GM19035 (cell line): ENCODE results near the gene ADRB2.

Experiments used
- ATAC-seq: cut with Tn5 transposase; IDR thresholded peaks from one replicate; pipeline ENCODE4 v1.9.1; 2021; ENCODE audit not compliant: unreplicated experiment

Gene ADRB2

DNA sequence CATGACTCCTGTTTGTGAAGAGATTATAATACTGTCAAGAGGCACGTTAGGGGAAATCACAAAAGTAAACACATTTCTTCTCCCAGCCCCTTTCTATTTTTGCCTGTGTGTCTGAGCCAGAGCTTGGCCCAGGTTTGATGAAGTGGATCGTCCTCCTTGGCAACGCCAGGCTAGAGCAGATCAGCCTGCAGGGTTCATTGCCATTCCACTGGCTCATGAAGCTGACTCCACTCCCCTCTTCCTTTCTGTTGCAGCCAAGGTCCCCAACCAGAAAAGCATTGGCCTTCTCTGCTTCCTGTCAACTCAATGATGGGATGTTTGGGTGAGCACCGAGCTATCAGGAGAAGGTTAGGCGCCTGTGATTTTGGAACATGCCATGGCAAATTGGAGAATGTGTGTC lies 3.3 kb downstream of the ADRB2 start:
- ATAC-seq = no peak

DNA sequence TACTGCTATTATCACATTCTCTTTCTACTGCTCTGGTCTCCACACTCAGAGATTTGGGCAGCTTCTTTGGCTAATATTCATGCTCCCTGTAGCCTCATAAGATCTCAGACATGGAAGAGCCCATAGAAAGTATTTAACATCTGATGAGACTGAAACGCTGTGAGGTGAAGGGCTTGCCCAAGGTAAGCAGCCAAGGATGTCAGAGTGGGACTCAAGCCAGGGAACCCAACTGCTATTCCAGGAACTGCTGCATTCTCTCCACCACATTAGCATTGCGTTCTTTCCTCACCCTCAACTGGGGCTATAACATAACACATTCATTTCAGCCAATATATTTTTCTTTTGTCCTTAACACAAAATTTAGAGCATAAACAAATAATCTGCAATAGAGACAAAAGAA lies 3.8 kb downstream of the ADRB2 start:
- ATAC-seq = no peak

- peak; percentile 83 for ATAC-seq
Measured at GRCh38 chr5:148831590-148832565, 5.5 kb downstream of the ADRB2 start.

DNA sequence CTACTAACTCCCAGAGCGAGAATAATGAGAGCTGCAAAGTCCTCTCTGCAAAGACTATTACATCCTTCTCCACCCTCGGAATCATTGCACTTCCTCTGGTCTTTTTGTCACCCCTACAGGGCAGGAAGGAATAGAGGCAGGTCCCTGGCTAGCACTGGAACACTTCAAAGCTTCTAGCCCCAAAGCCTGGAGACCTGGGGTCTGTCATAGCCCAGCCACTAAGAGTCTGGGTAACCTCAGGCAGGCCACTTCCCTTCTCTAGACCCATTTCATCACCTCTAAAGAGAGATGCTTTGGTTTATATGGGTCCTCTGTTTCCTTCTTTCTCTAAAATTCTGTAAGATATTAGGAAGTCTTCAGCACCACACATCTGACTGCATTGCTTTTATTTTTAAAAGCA lies 6.7 kb downstream of the ADRB2 start:
- ATAC-seq = no peak

DNA sequence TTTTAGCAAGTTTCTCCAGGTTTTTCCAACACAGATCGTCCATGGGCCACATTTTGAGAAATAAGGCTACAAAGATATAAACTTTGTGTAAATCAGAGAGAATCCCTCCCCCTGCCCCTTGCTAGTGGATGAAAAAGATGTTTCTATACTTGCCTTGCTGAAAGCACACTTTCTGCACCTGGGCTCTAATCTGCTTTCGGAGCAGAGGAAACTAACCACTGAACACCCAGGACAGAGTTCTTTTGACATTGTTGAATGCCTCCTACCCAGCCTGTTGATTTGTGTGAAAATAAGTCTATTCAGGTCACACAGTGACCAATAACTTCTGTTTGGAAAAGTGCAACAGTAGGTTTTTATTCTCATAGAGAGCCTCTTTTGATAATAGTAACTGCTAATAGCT lies 7.5 kb downstream of the ADRB2 start:
- ATAC-seq = no peak

- no peak for ATAC-seq
Measured at GRCh38 chr5:148834689-148835088, 8.3 kb downstream of the ADRB2 start.

DNA sequence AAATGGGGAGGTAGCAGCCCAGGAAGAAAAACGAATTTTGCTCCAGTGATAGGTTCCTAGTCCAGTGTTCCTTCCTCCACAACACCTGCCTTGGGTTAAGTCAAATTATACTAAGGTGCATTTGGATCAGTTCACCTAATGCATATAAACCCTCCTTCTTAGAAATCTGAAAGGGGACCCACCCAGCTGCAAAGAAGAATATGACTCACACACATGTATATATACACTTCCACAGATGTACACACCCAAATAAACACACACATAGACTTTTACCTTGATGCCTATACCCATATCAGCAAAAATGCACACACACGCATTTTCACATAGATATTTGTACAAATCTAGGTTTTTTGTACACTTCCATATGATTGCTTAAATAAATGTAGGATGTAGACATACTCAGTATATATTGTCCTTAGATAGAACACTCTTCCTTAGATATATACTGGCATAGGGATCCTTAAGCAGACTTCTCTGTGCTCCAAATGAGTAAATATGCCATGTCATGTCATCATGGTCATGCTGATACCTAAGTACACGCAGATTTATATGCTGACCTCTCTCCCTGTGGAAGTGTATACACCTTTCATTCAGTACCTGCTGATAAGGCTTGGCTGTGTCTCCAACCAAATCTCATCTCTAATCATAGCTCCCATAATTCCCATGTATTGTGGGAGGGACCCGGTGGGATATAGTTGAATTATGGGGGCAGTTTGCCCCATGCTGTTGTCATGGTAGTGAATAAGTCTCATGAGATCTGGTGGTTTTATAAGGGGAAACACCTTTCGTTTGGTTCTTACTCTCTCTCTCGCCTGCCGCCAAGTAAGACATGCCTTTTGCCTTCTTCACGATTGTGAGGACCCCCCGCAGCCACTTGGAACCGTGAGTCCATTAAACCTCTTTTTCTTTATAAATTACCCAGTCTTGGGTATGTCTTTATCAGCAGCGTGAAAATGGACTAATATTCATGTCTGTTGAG lies 10.2 kb downstream of the ADRB2 start:
- no peak for ATAC-seq

GRCh38 chr5:148837383-148837782 lies 11.0 kb downstream of the ADRB2 start:
- ATAC-seq = no peak

DNA sequence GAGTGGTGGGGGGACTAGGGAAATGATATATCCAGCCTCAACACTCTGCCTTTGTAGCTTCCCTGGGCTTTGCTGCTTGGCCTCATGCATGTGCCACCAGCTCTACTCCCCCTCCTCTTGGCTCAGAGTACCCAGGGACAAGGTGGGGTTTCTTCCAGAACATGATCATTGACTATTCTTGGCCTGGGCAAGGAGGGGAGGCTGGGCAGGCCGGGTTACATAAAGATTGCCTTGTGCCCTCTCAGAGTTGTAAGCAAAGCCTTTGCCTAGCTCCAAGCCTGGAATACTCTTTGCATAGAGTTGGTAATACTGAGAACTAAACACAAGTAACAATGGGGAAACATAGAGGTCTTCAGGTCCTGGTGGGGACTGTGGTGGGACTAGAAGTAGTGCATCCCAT lies 11.9 kb downstream of the ADRB2 start:
- ATAC-seq = no peak

DNA sequence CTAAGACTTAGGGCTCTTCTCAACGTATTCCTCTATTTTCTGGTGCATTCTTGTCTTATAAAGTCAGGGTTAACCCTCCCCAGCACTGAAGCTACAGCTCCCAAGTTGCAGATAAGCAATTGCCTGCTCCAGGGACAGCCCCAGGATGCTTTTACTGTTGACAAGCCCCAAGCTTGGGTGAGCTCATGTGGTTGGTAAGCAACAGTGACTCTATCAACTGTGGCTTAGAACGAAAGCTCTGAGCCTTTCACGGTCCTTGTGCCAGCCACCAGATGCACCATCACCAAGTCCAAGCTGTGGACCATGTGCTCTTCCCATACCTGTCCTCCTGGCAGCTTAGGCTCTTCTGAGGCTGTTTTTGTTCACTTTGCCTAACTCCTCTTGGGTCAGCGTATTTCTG lies 13.5 kb downstream of the ADRB2 start:
- no peak for ATAC-seq

- ATAC-seq = no peak
Measured at GRCh38 chr5:148840531-148840930, 14.1 kb downstream of the ADRB2 start.

GRCh38 chr5:148841519-148841918 lies 15.1 kb downstream of the ADRB2 start:
- ATAC-seq = no peak

- no peak for ATAC-seq
Measured at GRCh38 chr5:148842161-148842560, 15.8 kb downstream of the ADRB2 start.

DNA sequence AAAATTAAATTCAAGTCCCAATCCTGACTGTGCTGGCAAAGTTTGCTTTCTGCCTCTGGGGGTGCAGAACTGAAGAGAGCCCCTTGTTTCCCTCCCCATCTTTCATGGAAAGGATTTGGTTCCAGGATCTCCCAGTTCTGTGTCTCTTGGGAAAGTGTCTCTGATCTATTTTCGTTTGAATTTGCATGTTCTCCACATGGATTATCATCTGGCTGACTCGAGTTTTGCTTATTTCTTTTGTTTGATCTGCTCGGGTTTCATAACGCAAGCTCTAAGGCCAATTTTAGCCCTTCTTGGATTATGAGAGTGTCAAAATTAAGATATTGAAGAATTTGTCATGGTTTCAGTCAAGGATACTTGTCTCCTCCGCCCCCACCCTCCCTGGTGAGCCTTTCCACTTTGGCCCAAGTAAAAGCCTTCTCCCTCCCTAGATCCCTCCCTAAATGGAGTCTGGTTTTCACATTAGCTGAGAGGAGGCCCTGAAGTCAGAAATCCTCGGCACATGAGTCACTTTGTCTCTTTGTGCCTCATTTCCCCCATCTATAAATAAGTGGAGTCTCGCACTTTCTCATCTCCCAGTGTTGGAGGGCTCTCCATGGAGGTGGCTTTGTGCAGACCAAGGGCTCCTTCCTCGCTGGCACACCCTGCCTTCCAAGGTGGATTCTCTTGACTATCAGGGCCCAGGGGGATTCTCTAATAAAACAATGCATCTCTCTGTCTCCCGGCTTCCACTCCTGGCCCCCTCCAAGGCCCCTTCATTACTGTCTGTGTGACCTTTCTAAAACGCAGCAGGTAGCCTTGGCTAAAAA lies 17.3 kb downstream of the ADRB2 start:
- ATAC-seq = no peak

DNA sequence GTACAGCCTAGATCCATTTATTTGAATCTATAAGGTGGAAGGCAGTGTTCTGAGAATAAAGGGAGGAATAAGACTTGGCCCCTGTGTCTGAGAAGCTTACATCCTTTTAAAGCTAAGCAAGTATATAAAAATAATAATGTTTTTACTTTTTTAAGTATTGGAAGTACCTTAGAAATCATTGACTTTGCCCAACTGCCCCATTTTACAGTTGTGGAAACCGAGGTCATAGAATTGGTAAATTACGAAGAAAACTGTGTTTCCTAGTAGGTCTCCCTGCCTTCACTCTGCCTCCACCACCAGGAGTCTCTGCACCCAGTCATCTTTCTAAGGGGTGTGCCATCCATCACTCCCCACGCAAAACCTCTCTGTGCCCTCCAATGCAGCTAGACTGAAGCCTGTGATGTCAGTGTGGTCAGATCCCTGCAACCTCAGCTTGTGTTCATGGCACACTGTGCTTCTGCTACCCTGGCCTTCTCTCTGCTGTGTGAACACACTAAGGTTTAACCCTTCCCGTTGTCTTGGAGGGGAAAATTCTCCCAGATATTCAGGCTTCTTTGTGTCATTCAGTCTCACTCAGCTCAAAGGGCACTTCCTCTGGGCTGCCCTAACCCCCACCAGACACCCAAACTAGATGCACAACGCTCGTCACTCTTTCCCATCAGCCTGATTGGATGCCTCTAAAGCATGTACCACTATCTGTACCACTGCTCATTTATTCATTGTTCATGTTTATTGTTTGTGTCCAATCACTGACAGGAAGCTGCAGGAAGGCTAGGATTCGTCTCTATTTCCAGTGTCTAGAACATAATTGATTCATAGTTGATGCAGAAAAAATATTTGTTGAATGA lies 18.2 kb downstream of the ADRB2 start:
- no peak for ATAC-seq

GRCh38 chr5:148846930-148847329 lies 20.5 kb downstream of the ADRB2 start:
- no peak for ATAC-seq

GRCh38 chr5:148847456-148847855 lies 21.0 kb downstream of the ADRB2 start:
- no peak for ATAC-seq

DNA sequence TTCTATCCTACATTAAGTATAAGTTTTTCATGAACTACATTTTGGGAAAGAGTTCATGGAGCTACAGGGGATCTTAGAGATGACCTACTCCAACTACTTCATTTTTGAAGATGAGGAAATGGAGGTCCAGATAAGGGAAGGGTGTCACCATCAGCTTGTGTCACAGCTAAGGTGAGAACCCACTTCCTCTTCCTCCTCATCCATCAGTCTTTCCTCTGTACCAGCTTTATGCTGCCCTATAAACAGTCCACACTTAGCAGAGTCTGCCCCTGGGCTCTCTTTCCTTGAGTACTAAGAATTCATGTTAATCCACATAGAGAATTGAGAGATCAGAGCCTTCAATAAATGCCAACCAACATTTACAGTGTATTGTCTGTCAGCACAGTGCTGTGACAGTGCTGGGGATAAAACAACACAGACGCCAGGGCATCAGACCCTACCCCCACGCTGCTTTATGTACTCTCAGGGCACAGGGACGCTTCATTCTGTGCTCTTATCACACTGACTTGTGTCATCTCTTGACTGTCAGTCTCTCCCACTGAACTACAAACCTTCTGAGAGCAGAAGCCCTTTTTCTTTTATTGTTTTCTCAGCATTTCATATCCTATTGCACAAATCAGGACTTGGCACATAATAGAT lies 22.1 kb downstream of the ADRB2 start:
- no peak for ATAC-seq

GRCh38 chr5:148849461-148849860 lies 23.1 kb downstream of the ADRB2 start:
- no peak for ATAC-seq
